ENCODE measurements around the gene ZNF326. TPM values are rescaled to one million over a fixed set of nuclear protein-coding genes. Genes with fewer than 3 reads are reported as not detected.

ZNF326 gene
- total and polyA plus RNA-seq, 2 of the 8 experiments (the other 6 are each of a cell fraction or from before 2014, with no cell fraction given), result 12.2 to 30.6 TPM

DNA sequence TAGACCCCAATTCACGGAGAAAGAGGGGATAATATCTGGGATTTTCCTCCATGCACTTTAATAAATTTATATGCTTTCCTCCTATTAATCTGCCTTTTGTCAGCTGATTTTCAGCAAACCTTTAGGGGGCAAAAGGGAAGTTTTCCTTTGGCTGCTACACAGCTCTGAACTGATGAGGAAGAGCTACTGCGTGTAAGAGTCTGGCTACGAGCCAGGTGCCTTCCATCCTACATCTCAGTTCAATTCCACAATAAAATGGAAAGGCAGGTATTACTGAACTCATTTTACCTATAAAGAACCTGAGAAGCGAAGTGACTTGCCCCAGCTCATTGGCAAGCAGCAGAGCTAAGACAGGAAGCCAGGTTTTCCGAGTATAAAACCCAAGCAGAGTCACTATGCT lies 28.3 kb upstream of the ZNF326 start:
- no peak overlapping the region for H3K4me2 ChIP-seq (ENCODE audit: insufficient read depth in 1 of 2, low read depth in 2 of 2, low read length in 2 of 2)
- 91% methylated on average over 5 of the region's 5 CpGs; no CpG with 5 or more reads in 1 of the 2 experiments for WGBS, 2 experiments (ENCODE audit: extremely low coverage in 1 of 2, insufficient coverage in 1 of 2, insufficient read length in 1 of 2, insufficient replicate concordance in 2 of 2, low coverage in 1 of 2, low lambda C conversion rate in 2 of 2, missing lambda C conversion rate in 1 of 2)
- no peak overlapping the region for H2AK5ac ChIP-seq (ENCODE audit: low read depth, low read length)
- no peak overlapping the region for H3K4ac ChIP-seq (replicated peaks; ENCODE audit: insufficient read length, low read depth, low read length)
- H3K23me2 ChIP-seq (ENCODE audit: low read depth, low read length), result no peaks in the 10 kb centered on the region
- no peaks in the 10 kb centered on the region for H4K20me1 ChIP-seq (replicated peaks in 1 of 2; ENCODE audit: control insufficient read depth in 1 of 2, insufficient read depth in 2 of 2, low read length in 2 of 2)
- H3K36me3 ChIP-seq (ENCODE audit: control insufficient read depth in 2 of 4, insufficient read depth in 4 of 4, low read length in 3 of 4), result no peaks in the 10 kb centered on the region
- H2BK12ac ChIP-seq (ENCODE audit: low read depth, low read length), result no peak overlapping the region
- H3K18ac ChIP-seq (ENCODE audit: extremely low read depth, low read length), result no peak overlapping the region
- no peak overlapping the region for H3K23ac ChIP-seq (ENCODE audit: insufficient read length)
- no peaks in the 10 kb centered on the region for H3K79me1 ChIP-seq (ENCODE audit: low read depth, low read length)
- H3K56ac ChIP-seq (replicated peaks; ENCODE audit: insufficient read length, low read depth, low read length), result no peak overlapping the region
- H2BK5ac ChIP-seq (ENCODE audit: low read depth, low read length), result no peak overlapping the region
- H3K14ac ChIP-seq (ENCODE audit: insufficient read length), result no peak overlapping the region
- ChIA-PET POLR2A (ENCODE audit: partially characterized antibody) (interaction anchor here (1.4 kb wide), 1 partner anchor 12 kb away, joined by 3 read pairs; no protein-coding TSS in a partner anchor), CTCF (ENCODE audit: partially characterized antibody) (interaction anchor here (0.7 to 1.0 kb wide), 2 partner anchors 10 to 24 kb away, joined by 3 read pairs; no protein-coding TSS in a partner anchor)
- no peak overlapping the region for H3K27ac ChIP-seq (ENCODE audit: low read depth, low read length)
- no peaks in the 10 kb centered on the region for H3K27me3 ChIP-seq (replicated peaks in 1 of 4; ENCODE audit: control insufficient read depth in 3 of 4, extremely low read depth in 1 of 4, insufficient read depth in 3 of 4, low read length in 3 of 4)
- no peak for FAIRE-seq
- H3K9me3 ChIP-seq (ENCODE audit: insufficient read depth in 2 of 2, low read depth in 1 of 2, low read length in 1 of 2), result no peaks in the 10 kb centered on the region
- H4K8ac ChIP-seq (ENCODE audit: extremely low read depth, insufficient read depth, low read length), result no peak overlapping the region
- DNase-seq (ENCODE audit: low read depth in 1 of 2, low spot score in 2 of 2), result no peak
- H3K9ac ChIP-seq (replicated peaks in 1 of 4; ENCODE audit: extremely low read depth in 1 of 4, low read depth in 3 of 4, low read length in 3 of 4), result no peak overlapping the region
- H2BK20ac ChIP-seq (ENCODE audit: low read length), result no peak overlapping the region
- H3K4me1 ChIP-seq (replicated peaks in 1 of 4; ENCODE audit: control insufficient read depth in 3 of 4, insufficient read depth in 4 of 4, low read length in 3 of 4), result peaks cover 0 to 1% (median 0%) of the 10 kb centered on the region in 4 experiments; a peak in 1 of 7 replicates
- H2BK15ac ChIP-seq (ENCODE audit: low read length), result no peak overlapping the region
- no peak overlapping the region for H4K5ac ChIP-seq (ENCODE audit: insufficient read length, low read depth, low read length)
- H3K79me2 ChIP-seq (ENCODE audit: control insufficient read depth in 1 of 2, insufficient read depth in 2 of 2, low read length in 2 of 2), result no peaks in the 10 kb centered on the region
- no peak overlapping the region for H2AFZ ChIP-seq (ENCODE audit: low read length)
- H4K91ac ChIP-seq (replicated peaks; ENCODE audit: insufficient read length, low read length), result no peak overlapping the region
- H2BK120ac ChIP-seq (replicated peaks; ENCODE audit: low read depth, low read length), result no peak overlapping the region
- TF ChIP-seq CTCF (IDR thresholded peaks at IDR 0.05; ENCODE audit: control extremely low read depth in 1 of 3, insufficient read depth in 1 of 3, low read depth in 1 of 3, low read length in 3 of 3), result no peak
- no peak for TF ChIP-seq SIN3A (conservative IDR thresholded peaks at IDR 0.05 in 1 of 2, IDR thresholded peaks at IDR 0.05 in 1 of 2; ENCODE audit: low read depth in 1 of 2, low read length in 2 of 2)
- TF ChIP-seq RXRA (IDR thresholded peaks at IDR 0.05; ENCODE audit: insufficient read depth, low read depth, low read length), result no peak
- TF ChIP-seq KDM4A (IDR thresholded peaks at IDR 0.05; ENCODE audit: low read depth, low read length, severe bottlenecking), result no peak
- TF ChIP-seq BRCA1 (IDR thresholded peaks at IDR 0.05; ENCODE audit: low read depth, low read length), result no peak
- TF ChIP-seq RFX5 (IDR thresholded peaks at IDR 0.05; ENCODE audit: borderline replicate concordance, low read depth, low read length), result no peak
- no peak for TF ChIP-seq SP1 (IDR thresholded peaks at IDR 0.05; ENCODE audit: low read depth, low read length)
- TF ChIP-seq EGR1 (IDR thresholded peaks at IDR 0.05; ENCODE audit: borderline replicate concordance, low read depth, low read length), result no peak
- no peak for TF ChIP-seq SIX5 (IDR thresholded peaks at IDR 0.05; ENCODE audit: low read depth, low read length)
- TF ChIP-seq ASH2L (IDR thresholded peaks at IDR 0.05; ENCODE audit: low read length), result no peak
- H3K4me3 ChIP-seq (ENCODE audit: extremely low read depth in 1 of 4, insufficient read depth in 2 of 4, low read depth in 3 of 4, low read length in 4 of 4), result no peak overlapping the region

All from H1 (cell line).